GM18519 (cell line): ENCODE data around the gene ACSM2B.
"Not testable (repeated sequence)": the region's sequence is repeated elsewhere in the genome, so short reads cannot be mapped to it uniquely, and the experiment has no call there.

ENCODE experiments used
- ATAC-seq: cut with Tn5 transposase; IDR thresholded peaks from one replicate; pipeline ENCODE4 v1.9.1; 2021; ENCODE audit warnings: mild to moderate bottlenecking, moderate library complexity; ENCODE audit not compliant: unreplicated experiment, low FRiP score

The ACSM2B gene

DNA sequence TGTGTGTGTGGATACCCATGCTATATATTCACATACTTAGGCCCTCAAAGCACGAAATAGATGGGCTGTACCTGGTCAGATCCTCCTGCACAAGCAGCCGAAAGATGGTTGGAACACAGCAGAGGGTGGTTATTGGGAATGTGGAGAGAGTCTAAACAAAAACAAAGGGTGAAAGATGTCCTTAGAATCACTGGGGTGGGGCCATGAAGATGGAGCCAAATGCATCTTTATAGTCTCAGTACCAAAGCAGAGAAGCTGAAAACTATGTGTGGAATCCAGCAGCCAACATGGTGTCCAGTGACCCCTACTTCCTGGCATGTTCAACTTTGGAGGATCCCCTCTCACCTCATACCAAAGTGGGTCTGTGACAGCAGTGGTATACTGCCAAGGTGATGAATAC lies 19.5 kb upstream of the ACSM2B start:
- not testable (repeated sequence) for ATAC-seq

DNA sequence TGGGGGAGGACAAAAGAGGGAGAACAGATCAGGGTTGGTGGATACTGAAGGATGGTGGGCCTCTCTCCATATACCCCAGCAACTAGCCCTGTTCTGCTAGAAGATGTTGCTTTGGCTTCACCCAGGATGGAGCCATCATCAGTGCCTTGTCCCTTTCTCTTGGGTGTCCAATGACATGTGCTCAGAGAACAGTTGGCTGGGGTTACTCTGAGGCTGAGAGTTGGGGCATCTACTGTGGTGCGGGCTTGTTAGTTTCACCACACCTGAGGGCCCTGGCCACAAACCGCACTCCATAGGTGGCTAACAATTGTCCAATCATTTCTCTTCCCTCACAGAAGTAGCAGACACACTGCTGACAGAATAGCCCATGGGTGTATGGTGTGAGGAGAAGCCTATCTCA lies 18.9 kb upstream of the ACSM2B start:
- ATAC-seq: not testable (repeated sequence)

- not testable (repeated sequence) for ATAC-seq
Measured at GRCh38 chr16:20592780-20593179, 16.6 kb upstream of the ACSM2B start.

DNA sequence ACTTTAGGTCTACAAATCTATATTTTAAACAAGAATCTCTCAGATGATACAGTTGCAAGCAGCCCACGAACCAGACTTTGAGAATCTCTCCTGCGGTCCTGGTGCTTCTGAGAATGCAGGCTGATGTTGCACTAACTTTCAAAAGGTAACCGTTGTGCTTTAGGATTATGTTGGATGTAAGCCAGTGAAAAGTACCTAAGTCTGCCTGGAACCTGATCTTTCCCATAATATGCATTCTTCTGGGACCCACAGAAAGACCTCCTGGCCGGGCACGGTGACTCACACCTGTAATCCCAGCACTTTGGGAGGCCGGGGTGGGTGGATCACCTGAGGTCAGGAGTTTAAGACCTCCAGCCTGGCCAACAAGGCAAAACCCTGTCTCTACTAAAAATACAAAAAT lies 13.3 kb upstream of the ACSM2B start:
- not testable (repeated sequence) for ATAC-seq

- not testable (repeated sequence) for ATAC-seq
Measured at GRCh38 chr16:20587645-20588074, 11.5 kb upstream of the ACSM2B start.

DNA sequence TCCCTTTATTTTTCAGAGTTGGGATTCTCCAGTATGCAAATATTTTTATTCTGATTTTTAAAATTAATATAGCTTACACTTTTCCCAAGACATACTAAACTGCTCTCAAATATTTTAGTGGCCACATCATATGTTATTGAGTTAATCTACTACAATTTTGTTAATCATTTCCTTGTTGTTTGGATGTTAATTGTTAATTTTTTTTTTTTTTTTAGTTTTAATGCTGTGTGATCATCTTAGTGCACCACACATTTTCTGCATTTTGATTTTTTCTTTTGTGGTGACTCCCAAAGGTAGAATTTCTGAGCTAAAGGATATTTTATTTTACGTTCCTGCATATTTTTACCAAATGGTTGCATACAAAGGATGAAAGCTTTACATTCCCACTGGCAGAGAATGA lies 10.5 kb upstream of the ACSM2B start:
- ATAC-seq: not testable (repeated sequence)

DNA sequence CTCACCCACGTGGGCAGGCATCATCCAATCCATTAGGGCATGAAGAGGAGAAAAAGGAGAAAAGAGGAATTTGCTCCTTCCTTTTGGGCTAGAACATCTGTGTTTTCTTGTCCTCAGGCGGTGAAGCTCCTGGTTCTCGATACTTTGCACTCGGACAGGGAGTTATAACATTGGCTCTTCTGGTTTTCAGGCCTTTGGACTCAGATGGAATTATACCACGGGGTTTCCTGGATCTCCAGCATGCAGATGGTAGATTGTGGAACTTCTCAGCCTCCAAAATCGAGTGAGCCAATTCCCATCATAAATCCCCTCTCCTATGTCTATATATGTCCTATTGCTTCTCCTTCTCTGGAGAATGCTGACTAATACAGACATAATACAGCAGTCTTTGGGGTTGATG lies 9.9 kb upstream of the ACSM2B start:
- ATAC-seq: not testable (repeated sequence)

- not testable (repeated sequence) for ATAC-seq
Measured at GRCh38 chr16:20580487-20581259, 4.5 kb upstream of the ACSM2B start.

- not testable (repeated sequence) for ATAC-seq
Measured at GRCh38 chr16:20578091-20578490, 1.9 kb upstream of the ACSM2B start.

GRCh38 chr16:20569117-20569651 lies 7.0 kb downstream of the ACSM2B start:
- ATAC-seq: not testable (repeated sequence)

DNA sequence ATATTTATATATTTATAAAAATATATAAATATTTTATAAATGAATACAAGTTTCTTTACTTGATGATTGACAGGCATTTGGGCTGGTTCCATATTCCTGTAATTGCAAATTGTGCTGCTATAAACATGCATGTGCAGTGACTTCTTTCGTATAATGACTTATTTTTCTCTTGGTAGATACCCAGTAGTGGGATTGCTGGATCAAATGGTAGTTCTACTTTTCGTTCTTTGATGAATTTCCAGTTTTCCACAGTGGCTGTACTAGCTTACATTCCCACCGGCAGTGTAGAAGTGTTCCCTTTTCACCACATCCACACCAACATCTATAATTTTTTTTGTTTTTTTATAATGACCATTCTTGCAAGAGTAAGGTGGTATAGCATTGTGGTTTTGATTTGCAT lies 7.8 kb downstream of the ACSM2B start:
- ATAC-seq: no peak

GRCh38 chr16:20566864-20567263 lies 9.3 kb downstream of the ACSM2B start:
- no peak for ATAC-seq

GRCh38 chr16:20565334-20565733 lies 10.8 kb downstream of the ACSM2B start:
- ATAC-seq: not testable (repeated sequence)

DNA sequence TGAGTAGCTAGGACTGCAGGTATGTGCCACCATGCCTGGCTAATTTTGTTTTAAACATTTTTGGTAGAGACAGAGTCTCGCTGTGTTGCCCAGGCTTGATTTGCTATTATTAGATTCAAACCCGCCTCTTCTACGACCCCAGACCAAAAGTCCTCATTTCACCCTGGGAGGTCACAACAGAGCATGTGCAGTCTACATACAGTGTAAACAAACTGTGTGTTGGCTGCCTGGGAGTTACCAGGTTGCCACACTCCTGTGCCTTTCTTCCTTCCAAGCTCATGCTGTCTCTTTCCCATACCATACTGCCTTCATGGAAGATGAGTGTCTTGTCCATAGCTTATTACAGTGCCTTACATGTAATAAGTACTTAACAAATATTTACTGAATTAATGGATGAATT lies 11.9 kb downstream of the ACSM2B start:
- ATAC-seq: not testable (repeated sequence)

DNA sequence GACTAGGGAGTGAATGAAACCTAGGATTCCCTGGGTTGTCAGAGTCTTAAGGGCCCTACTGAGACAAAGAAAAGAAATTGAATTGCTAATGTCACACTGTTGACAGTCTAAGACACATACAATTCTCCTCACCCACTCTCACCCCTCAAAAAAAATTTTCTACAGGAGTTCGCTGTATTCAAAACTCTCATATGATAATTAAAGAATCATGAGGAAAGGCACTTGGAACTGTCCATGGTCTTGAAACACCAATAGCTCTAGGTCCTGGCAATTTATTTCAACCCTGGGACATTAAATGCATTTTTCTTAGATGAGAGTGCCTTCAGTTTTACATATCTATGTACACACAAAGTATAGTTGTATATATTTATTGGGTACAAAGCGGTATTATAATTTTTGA lies 20.5 kb downstream of the ACSM2B start:
- ATAC-seq: not testable (repeated sequence)

DNA sequence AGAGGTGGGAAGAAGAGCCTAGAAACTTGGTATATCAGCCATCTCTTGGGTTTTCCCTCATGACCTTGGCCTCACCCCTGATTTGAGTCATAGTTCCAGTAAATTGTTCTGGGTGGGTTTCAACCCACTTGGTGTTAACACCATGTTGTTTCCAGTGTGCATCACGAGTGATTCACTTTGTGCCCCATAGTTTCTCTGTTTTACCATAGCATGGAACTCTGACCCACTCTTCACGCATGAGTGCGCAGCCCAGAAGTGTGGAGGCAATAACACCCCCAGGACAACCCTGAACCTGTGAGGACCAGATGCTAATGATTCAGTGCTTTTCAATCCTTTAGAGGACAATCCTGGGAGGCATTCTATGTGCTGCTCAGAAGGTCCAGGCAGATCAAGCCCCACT lies 21.5 kb downstream of the ACSM2B start:
- not testable (repeated sequence) for ATAC-seq

DNA sequence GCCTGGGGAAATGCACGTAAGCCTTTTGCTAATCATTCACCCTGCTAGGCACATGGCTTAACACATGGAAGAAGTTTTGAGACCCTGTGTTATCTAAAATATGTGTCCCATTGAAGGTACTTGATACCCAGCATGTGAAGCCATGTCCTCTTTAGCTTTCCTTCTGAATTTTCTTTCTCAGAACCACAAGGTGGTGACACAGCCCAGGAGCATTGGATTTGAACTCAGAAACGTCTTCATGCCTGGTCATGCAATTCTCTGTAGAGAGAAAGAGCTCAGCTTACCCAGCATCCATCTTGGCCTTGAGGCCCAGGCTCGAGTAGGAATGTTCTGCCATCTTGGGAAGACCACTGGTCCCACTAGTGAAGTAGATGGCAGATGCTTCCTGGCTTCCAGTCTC lies 22.7 kb downstream of the ACSM2B start:
- not testable (repeated sequence) for ATAC-seq

- not testable (repeated sequence) for ATAC-seq
Measured at GRCh38 chr16:20546951-20547350, 29.2 kb downstream of the ACSM2B start.

GRCh38 chr16:20546278-20546853 lies 29.8 kb downstream of the ACSM2B start:
- not testable (repeated sequence) for ATAC-seq

- ATAC-seq: not testable (repeated sequence)
Measured at GRCh38 chr16:20540603-20541316, 35.4 kb downstream of the ACSM2B start.

DNA sequence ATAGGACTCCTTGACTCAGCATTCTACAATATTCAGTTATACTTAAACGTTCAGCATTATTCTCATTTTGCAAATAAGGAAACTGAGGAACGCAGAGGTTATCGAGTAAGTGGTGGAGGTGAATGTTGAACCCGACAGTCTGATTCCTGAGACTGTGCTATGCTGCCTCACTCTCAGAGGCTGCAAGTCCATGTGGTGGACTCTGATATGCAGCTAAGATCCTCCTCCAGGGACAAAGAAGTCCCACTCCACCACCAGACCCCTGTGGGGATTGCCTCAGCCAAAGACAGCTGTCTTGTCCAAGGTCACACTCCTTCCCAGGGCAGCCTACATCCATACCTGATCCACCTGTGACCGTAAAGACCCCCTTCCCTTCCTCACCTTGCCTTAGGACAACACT lies 37.5 kb downstream of the ACSM2B start:
- no peak for ATAC-seq
